GM18526 (cell line): ENCODE data around the gene WDR27.

Experiments used
- POLR2A ChIP-seq: IDR thresholded peaks from 3 replicates; pipeline ENCODE4 v1.6.1; 2011; ENCODE audit not compliant: insufficient read length; ENCODE audit errors: extremely low read depth

WDR27 gene

GRCh38 chr6:169619650-169620049 is 82.2 kb downstream of the WDR27 start:
- TF ChIP-seq POLR2A, result no peak

- no peak for TF ChIP-seq POLR2A
These were observed 83.0 kb downstream of the WDR27 start for GRCh38 chr6:169618526-169619490.

GRCh38 chr6:169617562-169617961 is 84.3 kb downstream of the WDR27 start:
- no peak for TF ChIP-seq POLR2A

- no peak for TF ChIP-seq POLR2A
These were observed 97.8 kb downstream of the WDR27 start for GRCh38 chr6:169604076-169604475.

GRCh38 chr6:169592558-169592957 is 109.3 kb downstream of the WDR27 start:
- TF ChIP-seq POLR2A, result no peak

- TF ChIP-seq POLR2A, result no peak
These were observed 110.2 kb downstream of the WDR27 start for GRCh38 chr6:169591616-169592015.

- TF ChIP-seq POLR2A, result no peak
These were observed 111.4 kb downstream of the WDR27 start for GRCh38 chr6:169590376-169590939.

- no peak for TF ChIP-seq POLR2A
These were observed 112.1 kb downstream of the WDR27 start for GRCh38 chr6:169589699-169590257.

GRCh38 chr6:169589293-169589692 is 112.5 kb downstream of the WDR27 start:
- no peak for TF ChIP-seq POLR2A

- no peak for TF ChIP-seq POLR2A
These were observed 113.9 kb downstream of the WDR27 start for GRCh38 chr6:169587975-169588374.

GRCh38 chr6:169583886-169584541 is 117.8 kb downstream of the WDR27 start:
- no peak for TF ChIP-seq POLR2A

GRCh38 chr6:169579407-169580111 is 122.3 kb downstream of the WDR27 start:
- TF ChIP-seq POLR2A, result no peak

GRCh38 chr6:169577974-169578373 is 123.9 kb downstream of the WDR27 start:
- TF ChIP-seq POLR2A, result no peak

GRCh38 chr6:169577236-169577635 is 124.6 kb downstream of the WDR27 start:
- TF ChIP-seq POLR2A, result no peak

- TF ChIP-seq POLR2A, result no peak
These were observed 126.0 kb downstream of the WDR27 start for GRCh38 chr6:169575821-169576220.
